Breast epithelium (tissue), 4 donors: Measurements from ENCODE around the gene ASCC1. TPM values are rescaled to one million over a fixed set of nuclear protein-coding genes. Genes with fewer than 3 reads are reported as not detected.
"Not testable (repeated sequence)": the region's sequence is repeated elsewhere in the genome, so short reads cannot be mapped to it uniquely, and the experiment has no call there.

ENCODE experiments used
- DNase-seq, 2 donors: peaks; one replicate each; pipeline ENCODE4 v3.0.0-alpha.2; 2019; ENCODE audit warnings: low spot score in 2 of 2
- H3K27ac ChIP-seq, 2 donors: fragments of 200-600 bp; sonication (generic) in 1 of 2; one replicate each; pipeline ENCODE4 v1.5.1; 2016 to 2019; ENCODE audit warnings: mild to moderate bottlenecking in 1 of 2
- H3K27me3 ChIP-seq, 2 donors: fragments of 200-600 bp; sonication (generic) in 1 of 2; one replicate each; pipeline versions ENCODE4 v1.5.1 to v1.6.0; 2017 to 2019; ENCODE audit warnings: control low read depth in 1 of 2, mild to moderate bottlenecking in 1 of 2
- H3K36me3 ChIP-seq: fragments of 200-600 bp; one replicate; pipeline ENCODE4 v1.5.1; 2019
- H3K4me1 ChIP-seq, 2 donors: fragments of 200-600 bp; sonication (generic); one replicate each; pipeline ENCODE4 v1.5.1; 2016 to 2019; ENCODE audit warnings: control low read depth in 1 of 2
- H3K4me3 ChIP-seq, 3 donors: fragments of 200-600 bp; sonication (generic); 1 replicate in 2 of 3; 2 replicates in 1 of 3; pipeline ENCODE4 v1.5.1; 2016 to 2019; ENCODE audit warnings: mild to moderate bottlenecking in 3 of 3, moderate library complexity in 2 of 3
- H3K9me3 ChIP-seq, 2 donors: fragments of 200-600 bp; sonication (generic) in 1 of 2; one replicate each; pipeline ENCODE4 v1.5.1; 2016 to 2019; ENCODE audit warnings: control low read depth in 1 of 2
- CTCF ChIP-seq, 3 donors: fragments of 450-650 bp; IDR thresholded peaks; one replicate each; pipeline ENCODE4 v1.5.1; 2016 to 2017; ENCODE audit warnings: antibody characterized with exemption in 3 of 3, mild to moderate bottlenecking in 3 of 3, moderate library complexity in 3 of 3
- POLR2A ChIP-seq: fragments of 450-650 bp; IDR thresholded peaks from one replicate; pipeline ENCODE4 v1.6.1; 2016; ENCODE audit warnings: antibody characterized with exemption, mild to moderate bottlenecking, moderate library complexity
- POLR2AphosphoS5 ChIP-seq, 3 donors: sonication (generic); formaldehyde crosslinking; IDR thresholded peaks; one replicate each; pipeline ENCODE4 v1.6.1; 2017; ENCODE audit warnings: antibody characterized with exemption in 3 of 3
- intact Hi-C: fragments of 100-400 bp; cut with DNase I; formaldehyde crosslinking; loops from one replicate; pipeline ENCODE4 v1.15.1; 2023; ENCODE audit warnings: low total_unique reads
- total RNA-seq, 3 donors: library from RNA; depleted of rRNA; stranded (reverse); fragments of >200 nt; gene quantifications; one replicate each; pipeline ENCODE4 v1.1.0, GENCODE V29; 2016

The ASCC1 gene
- total RNA-seq, 3 donors from 2014 or later, result 28.5 to 42.9 (median 29.6) TPM

DNA sequence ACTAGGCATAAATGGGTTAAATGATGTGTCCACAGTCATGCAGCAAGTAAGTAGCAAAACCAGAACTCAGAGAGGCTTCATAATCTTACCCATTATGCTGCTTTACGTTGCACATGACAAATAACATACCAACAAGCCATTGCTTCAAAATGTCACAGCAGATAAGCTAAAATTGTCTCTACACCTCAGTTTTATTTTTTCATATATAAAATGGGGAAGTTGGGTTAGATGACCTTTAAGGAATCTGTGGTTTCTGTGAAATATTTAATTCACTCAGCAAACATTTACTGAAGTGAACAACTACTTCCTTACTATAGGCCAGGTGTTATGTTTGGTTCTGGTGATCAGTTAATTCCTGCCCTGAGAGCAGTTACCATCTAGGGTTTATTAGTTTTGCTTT is 2.2 kb upstream of the ASCC1 start:
- H3K4me3 ChIP-seq, result peak overlapping the region in 1 of 3 donors; percentile 7
- no peaks in the 10 kb centered on the region for H3K36me3 ChIP-seq
- H3K9me3 ChIP-seq, result no peaks in the 10 kb centered on the region
- intact Hi-C loops, result no loop called here
- TF ChIP-seq CTCF (IDR thresholded peaks at IDR 0.05) (no peak), POLR2A (no peak), POLR2AphosphoS5 (IDR thresholded peaks at IDR 0.05) (no peak)
- peak overlapping the region; percentile 71 to 74 for H3K27ac ChIP-seq
- H3K27me3 ChIP-seq, result no peaks in the 10 kb centered on the region
- DNase-seq, result no peak
- peaks cover 0 to 9% of the 10 kb centered on the region in 2 donors for H3K4me1 ChIP-seq

- H3K4me3 ChIP-seq, H3K27ac ChIP-seq, intact Hi-C loops, H3K4me1 ChIP-seq, DNase-seq, H3K9me3 ChIP-seq, H3K27me3 ChIP-seq, H3K36me3 ChIP-seq: not testable (repeated sequence)
Measured at GRCh38 chr10:72211832-72212231, 4.2 kb downstream of the ASCC1 start.

GRCh38 chr10:72211381-72211780 is 4.7 kb downstream of the ASCC1 start:
- intact Hi-C loops, H3K36me3 ChIP-seq, H3K4me1 ChIP-seq, H3K27ac ChIP-seq, H3K4me3 ChIP-seq, H3K9me3 ChIP-seq, H3K27me3 ChIP-seq, DNase-seq: not testable (repeated sequence)

DNA sequence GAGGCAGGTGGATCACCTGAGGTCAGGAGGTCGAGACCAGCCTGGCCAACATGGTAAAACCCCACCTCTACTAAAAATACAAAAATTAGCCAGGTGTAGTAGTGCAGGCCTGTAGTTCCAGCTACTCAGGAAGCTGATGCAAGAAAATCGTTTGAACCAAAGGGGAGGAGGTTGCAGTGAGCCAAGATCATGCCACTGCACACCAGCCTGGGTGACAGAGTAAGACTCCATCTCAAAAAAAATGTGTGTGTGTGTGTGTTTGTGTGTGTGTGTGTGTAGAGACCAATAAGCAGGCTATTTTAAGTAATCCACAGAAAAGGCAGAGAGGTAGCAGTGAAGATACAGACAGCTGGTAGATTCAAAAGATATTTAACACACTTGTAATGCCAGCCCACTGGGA is 7.5 kb downstream of the ASCC1 start:
- H3K9me3 ChIP-seq, DNase-seq, H3K4me3 ChIP-seq, H3K27ac ChIP-seq, H3K36me3 ChIP-seq, H3K4me1 ChIP-seq, intact Hi-C loops, H3K27me3 ChIP-seq: not testable (repeated sequence)

DNA sequence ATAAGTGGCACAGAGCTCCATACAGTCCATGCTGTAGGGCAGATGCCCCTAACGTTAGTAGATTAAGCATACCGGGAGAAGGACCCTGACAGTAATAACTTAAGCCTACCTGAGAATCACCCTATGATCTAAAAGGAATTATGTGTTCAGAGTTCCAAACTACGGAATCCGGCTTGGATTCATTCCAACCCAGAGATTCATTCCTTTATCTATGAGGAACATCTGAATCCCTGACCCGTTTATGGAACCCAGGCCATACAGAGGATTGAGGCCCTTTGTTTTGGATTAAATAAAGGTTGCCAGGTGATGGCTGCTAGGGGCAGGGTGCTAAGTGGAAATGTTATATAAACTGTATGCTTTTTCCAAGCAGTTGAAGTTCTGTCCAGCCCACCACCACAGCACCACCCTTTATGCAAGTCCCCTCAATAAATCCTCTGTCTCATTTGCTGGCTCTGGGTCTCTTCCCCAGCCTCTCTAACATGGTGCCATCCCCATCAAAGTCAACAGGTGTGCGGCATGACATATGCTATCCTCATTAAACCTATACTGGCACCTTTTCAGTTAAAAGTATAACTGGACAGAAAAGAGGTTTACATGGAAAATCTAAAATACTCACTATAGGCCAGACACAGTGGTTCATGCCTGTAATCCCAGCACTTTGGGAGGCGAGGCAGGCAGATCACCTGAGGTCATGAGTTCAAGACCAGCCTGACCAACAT is 9.4 kb downstream of the ASCC1 start:
- no peaks in the 10 kb centered on the region for H3K27me3 ChIP-seq
- intact Hi-C loops, result no loop called here
- no peaks in the 10 kb centered on the region for H3K9me3 ChIP-seq
- H3K4me1 ChIP-seq, result no peaks in the 10 kb centered on the region
- no peak for DNase-seq
- H3K27ac ChIP-seq, result no peak overlapping the region
- no peak overlapping the region for H3K4me3 ChIP-seq
- TF ChIP-seq POLR2AphosphoS5 (IDR thresholded peaks at IDR 0.05) (no peak), CTCF (IDR thresholded peaks at IDR 0.05) (no peak), POLR2A (no peak)
- no peaks in the 10 kb centered on the region for H3K36me3 ChIP-seq

GRCh38 chr10:72204724-72205123 is 11.4 kb downstream of the ASCC1 start:
- no peaks in the 10 kb centered on the region for H3K36me3 ChIP-seq
- no peak for TF ChIP-seq CTCF (IDR thresholded peaks at IDR 0.05)
- no peak for TF ChIP-seq POLR2A
- TF ChIP-seq POLR2AphosphoS5 (IDR thresholded peaks at IDR 0.05), result no peak
- intact Hi-C loops, result no loop called here
- no peaks in the 10 kb centered on the region for H3K4me1 ChIP-seq
- H3K9me3 ChIP-seq, result no peaks in the 10 kb centered on the region
- H3K27ac ChIP-seq, result no peak overlapping the region
- no peaks in the 10 kb centered on the region for H3K27me3 ChIP-seq
- no peak for DNase-seq
- H3K4me3 ChIP-seq, result no peak overlapping the region

DNA sequence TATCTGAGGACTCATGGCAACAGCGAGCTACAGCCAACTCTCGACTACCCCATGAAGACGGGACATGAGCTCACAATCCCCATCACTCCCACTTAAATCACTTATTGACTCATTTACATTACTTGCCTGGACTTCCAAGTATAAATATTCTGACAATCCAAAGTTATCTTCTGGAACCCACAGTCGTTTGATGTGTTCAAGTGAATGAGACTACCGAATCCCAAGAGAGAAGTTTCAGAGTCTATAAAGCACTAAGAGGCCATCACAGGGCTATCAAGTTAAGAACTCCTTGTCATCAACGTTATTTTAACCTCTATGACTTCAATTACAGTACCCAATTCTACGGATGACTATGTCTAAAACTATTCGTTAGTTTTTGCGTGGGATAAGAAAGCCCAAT is 11.8 kb downstream of the ASCC1 start:
- no peaks in the 10 kb centered on the region for H3K27me3 ChIP-seq
- H3K36me3 ChIP-seq, result no peaks in the 10 kb centered on the region
- no peak overlapping the region for H3K27ac ChIP-seq
- H3K9me3 ChIP-seq, result no peaks in the 10 kb centered on the region
- DNase-seq, result no peak
- TF ChIP-seq CTCF (IDR thresholded peaks at IDR 0.05), result no peak
- TF ChIP-seq POLR2AphosphoS5 (IDR thresholded peaks at IDR 0.05), result no peak
- no peak for TF ChIP-seq POLR2A
- intact Hi-C loops, result no loop called here
- H3K4me1 ChIP-seq, result no peaks in the 10 kb centered on the region
- no peak overlapping the region for H3K4me3 ChIP-seq
